ENCODE measurements around the gene ARHGEF28.

DNA sequence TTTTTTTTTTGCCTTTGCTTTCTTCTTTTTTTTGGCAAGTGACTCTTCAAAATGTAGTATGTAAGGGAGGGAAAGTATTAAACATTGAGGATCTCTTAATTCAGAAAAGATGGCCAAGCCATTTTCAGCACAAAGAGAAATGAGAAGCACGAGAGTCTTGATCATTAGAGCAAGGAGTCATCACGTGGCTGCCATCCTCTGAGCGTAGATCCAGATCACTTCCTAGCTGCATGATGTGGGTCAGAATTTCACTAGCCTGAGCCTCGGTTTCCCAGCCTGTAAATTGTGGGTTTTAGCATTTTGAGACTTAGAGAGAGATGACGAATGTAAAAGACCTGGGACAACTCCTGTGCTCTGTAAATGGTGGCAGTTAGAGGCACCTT is 312.9 kb downstream of the ARHGEF28 start:
- TF ChIP-seq, protein P1, sequence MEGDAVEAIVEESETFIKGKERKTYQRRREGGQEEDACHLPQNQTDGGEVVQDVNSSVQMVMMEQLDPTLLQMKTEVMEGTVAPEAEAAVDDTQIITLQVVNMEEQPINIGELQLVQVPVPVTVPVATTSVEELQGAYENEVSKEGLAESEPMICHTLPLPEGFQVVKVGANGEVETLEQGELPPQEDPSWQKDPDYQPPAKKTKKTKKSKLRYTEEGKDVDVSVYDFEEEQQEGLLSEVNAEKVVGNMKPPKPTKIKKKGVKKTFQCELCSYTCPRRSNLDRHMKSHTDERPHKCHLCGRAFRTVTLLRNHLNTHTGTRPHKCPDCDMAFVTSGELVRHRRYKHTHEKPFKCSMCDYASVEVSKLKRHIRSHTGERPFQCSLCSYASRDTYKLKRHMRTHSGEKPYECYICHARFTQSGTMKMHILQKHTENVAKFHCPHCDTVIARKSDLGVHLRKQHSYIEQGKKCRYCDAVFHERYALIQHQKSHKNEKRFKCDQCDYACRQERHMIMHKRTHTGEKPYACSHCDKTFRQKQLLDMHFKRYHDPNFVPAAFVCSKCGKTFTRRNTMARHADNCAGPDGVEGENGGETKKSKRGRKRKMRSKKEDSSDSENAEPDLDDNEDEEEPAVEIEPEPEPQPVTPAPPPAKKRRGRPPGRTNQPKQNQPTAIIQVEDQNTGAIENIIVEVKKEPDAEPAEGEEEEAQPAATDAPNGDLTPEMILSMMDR (IDR thresholded peaks at IDR 0.05) = no peak
- no peak for TF ChIP-seq POLR2AphosphoS5 (IDR thresholded peaks at IDR 0.05)
- no peak for TF ChIP-seq POLR2A (IDR thresholded peaks at IDR 0.05)
